ENCODE data around the gene EHMT1.
"Not testable (repeated sequence)": the region's sequence is repeated elsewhere in the genome, so short reads cannot be mapped to it uniquely, and the experiment has no call there.

EHMT1 gene

GRCh38 chr9:137691646-137692351, 73.0 kb downstream of the EHMT1 start:
- no peak for DNase-seq (ENCODE audit: low spot score)

- DNase-seq (ENCODE audit: low spot score) = no peak
Measured at GRCh38 chr9:137694236-137694959, 75.6 kb downstream of the EHMT1 start.

GRCh38 chr9:137694962-137695875, 76.4 kb downstream of the EHMT1 start:
- peak; percentile 64 for DNase-seq (ENCODE audit: low spot score)

GRCh38 chr9:137696136-137696925, 77.5 kb downstream of the EHMT1 start:
- no peak for DNase-seq (ENCODE audit: low spot score)

GRCh38 chr9:137697193-137697592, 78.4 kb downstream of the EHMT1 start:
- no peak for DNase-seq (ENCODE audit: low spot score)

- DNase-seq (ENCODE audit: low spot score) = no peak
Measured at GRCh38 chr9:137697832-137698231, 79.0 kb downstream of the EHMT1 start.

- no peak for DNase-seq (ENCODE audit: low spot score)
Measured at GRCh38 chr9:137700911-137701310, 82.1 kb downstream of the EHMT1 start.

GRCh38 chr9:137702615-137703379, 84.0 kb downstream of the EHMT1 start:
- no peak for DNase-seq (ENCODE audit: low spot score)

- DNase-seq (ENCODE audit: low spot score) = no peak
Measured at GRCh38 chr9:137703842-137704508, 85.2 kb downstream of the EHMT1 start.

- no peak for DNase-seq (ENCODE audit: low spot score)
Measured at GRCh38 chr9:137705443-137705863, 86.6 kb downstream of the EHMT1 start.

- no peak for DNase-seq (ENCODE audit: low spot score)
Measured at GRCh38 chr9:137705906-137706305, 87.1 kb downstream of the EHMT1 start.

- DNase-seq (ENCODE audit: low spot score) = no peak
Measured at GRCh38 chr9:137707361-137707760, 88.6 kb downstream of the EHMT1 start.

- DNase-seq (ENCODE audit: low spot score) = no peak
Measured at GRCh38 chr9:137708590-137709284, 89.9 kb downstream of the EHMT1 start.

- no peak for DNase-seq (ENCODE audit: low spot score)
Measured at GRCh38 chr9:137709411-137710101, 90.8 kb downstream of the EHMT1 start.

GRCh38 chr9:137710704-137711103, 91.9 kb downstream of the EHMT1 start:
- DNase-seq (ENCODE audit: low spot score) = no peak

GRCh38 chr9:137711678-137712105, 92.9 kb downstream of the EHMT1 start:
- no peak for DNase-seq (ENCODE audit: low spot score)

GRCh38 chr9:137715321-137715720, 96.5 kb downstream of the EHMT1 start:
- DNase-seq (ENCODE audit: low spot score) = no peak

GRCh38 chr9:137715866-137716693, 97.3 kb downstream of the EHMT1 start:
- DNase-seq (ENCODE audit: low spot score) = not testable (repeated sequence)

Data from SK-N-DZ (cell line).